ACC112 (cell line): ENCODE data around the gene FGG.

Source experiments
- H2AFZ ChIP-seq: fragments of 200-600 bp; sonication (generic); one replicate; pipeline ENCODE4 v1.6.0; 2017; ENCODE audit warnings: antibody characterized with exemption, low read length; ENCODE audit not compliant: unreplicated experiment
- H3K27ac ChIP-seq: fragments of 200-600 bp; sonication (generic); 2 replicates; pipeline ENCODE4 v1.5.1; 2014; ENCODE audit warnings: low read depth, mild to moderate bottlenecking, antibody characterized with exemption, low read length, moderate library complexity
- H3K27me3 ChIP-seq: fragments of 200-600 bp; sonication (generic); 2 replicates; pipeline ENCODE4 v1.6.1; 2014; ENCODE audit warnings: mild to moderate bottlenecking, antibody characterized with exemption, low read length, moderate library complexity, mixed read lengths; ENCODE audit not compliant: insufficient read depth
- H3K36me3 ChIP-seq: fragments of 200-600 bp; sonication (generic); 2 replicates; pipeline ENCODE4 v1.6.1; 2016; ENCODE audit warnings: mild to moderate bottlenecking, antibody characterized with exemption, low read length, moderate library complexity, mixed read lengths; ENCODE audit not compliant: insufficient read depth
- H3K4me1 ChIP-seq: fragments of 200-600 bp; sonication (generic); one replicate; pipeline ENCODE4 v1.6.1; 2016; ENCODE audit warnings: low read length, mixed read lengths; ENCODE audit not compliant: insufficient read depth, unreplicated experiment, control insufficient read depth
- H3K4me3 ChIP-seq: fragments of 200-600 bp; sonication (generic); 2 replicates; pipeline ENCODE4 v1.5.1; 2014; ENCODE audit warnings: mild to moderate bottlenecking, low read depth, low read length
- H3K79me2 ChIP-seq: fragments of 200-600 bp; sonication (generic); one replicate; pipeline ENCODE4 v1.6.0; 2016; ENCODE audit warnings: low read length; ENCODE audit not compliant: control insufficient read depth, unreplicated experiment, insufficient read depth

FGG gene

GRCh38 chr4:154625971-154626370 lies 13.5 kb upstream of the FGG start:
- Histone ChIP-seq H3K36me3 (no peaks in the 10 kb centered on the region), H2AFZ (no peak overlapping the region), H3K4me1 (no peaks in the 10 kb centered on the region), H3K27me3 (no peaks in the 10 kb centered on the region), H3K4me3 (no peak overlapping the region), H3K79me2 (no peaks in the 10 kb centered on the region), H3K27ac (no peak overlapping the region)

- Histone ChIP-seq H3K27ac (no peak overlapping the region), H3K27me3 (no peaks in the 10 kb centered on the region), H3K4me3 (no peak overlapping the region), H3K79me2 (no peaks in the 10 kb centered on the region), H2AFZ (no peak overlapping the region), H3K4me1 (no peaks in the 10 kb centered on the region), H3K36me3 (no peaks in the 10 kb centered on the region)
These were observed 11.5 kb upstream of the FGG start for GRCh38 chr4:154623995-154624394.

DNA sequence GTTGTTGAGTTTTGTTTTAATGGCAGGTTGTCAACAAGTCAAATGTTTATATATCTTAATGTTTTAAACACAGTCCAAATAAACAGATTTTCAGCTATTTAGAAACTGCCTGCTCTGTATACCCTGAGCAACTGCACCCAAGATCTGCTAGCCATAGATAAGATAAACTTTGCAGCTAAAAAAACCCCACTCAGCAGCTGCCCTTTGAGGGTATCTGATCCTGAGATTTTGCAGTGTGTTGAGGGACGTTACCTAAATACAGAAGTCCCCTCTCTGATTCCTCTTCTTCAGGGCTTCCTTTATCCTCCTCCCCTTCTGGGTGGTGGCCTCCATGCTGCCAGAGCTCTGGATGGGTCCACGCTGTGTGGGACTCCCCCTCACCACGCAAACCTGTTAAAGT lies 11.0 kb upstream of the FGG start:
- no peaks in the 10 kb centered on the region for H3K36me3 ChIP-seq
- H3K27ac ChIP-seq = no peak overlapping the region
- H3K79me2 ChIP-seq = no peaks in the 10 kb centered on the region
- no peaks in the 10 kb centered on the region for H3K4me1 ChIP-seq
- H3K27me3 ChIP-seq = no peaks in the 10 kb centered on the region
- H2AFZ ChIP-seq = no peak overlapping the region
- no peak overlapping the region for H3K4me3 ChIP-seq

DNA sequence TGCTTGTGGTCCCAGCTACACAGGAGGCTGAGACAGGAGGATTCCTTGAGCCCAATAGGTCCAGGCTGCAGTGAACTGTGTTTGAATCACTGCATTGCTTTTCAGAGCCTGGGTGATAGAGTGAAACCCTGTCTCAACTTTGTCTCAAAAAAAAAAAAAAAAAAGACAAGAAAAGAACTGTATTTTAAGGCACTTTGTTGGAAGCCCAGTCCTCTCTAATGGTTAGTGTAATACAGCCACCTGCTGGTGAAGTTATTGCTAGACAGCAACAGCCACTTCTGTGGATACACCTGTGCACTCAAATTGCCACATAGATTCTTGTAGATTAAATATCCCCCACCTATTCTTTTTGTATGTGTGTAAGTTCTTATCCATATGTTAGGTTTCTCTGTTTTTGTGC lies 10.1 kb upstream of the FGG start:
- Histone ChIP-seq H3K4me1 (no peaks in the 10 kb centered on the region), H3K27me3 (no peaks in the 10 kb centered on the region), H3K36me3 (no peaks in the 10 kb centered on the region), H3K4me3 (no peak overlapping the region), H2AFZ (no peak overlapping the region), H3K27ac (no peak overlapping the region), H3K79me2 (no peaks in the 10 kb centered on the region)

- H3K27ac ChIP-seq = no peak overlapping the region
- H3K4me1 ChIP-seq = peaks cover 5% of the 10 kb centered on the region
- H3K4me3 ChIP-seq = no peak overlapping the region
- H2AFZ ChIP-seq = no peak overlapping the region
- H3K36me3 ChIP-seq = no peaks in the 10 kb centered on the region
- H3K79me2 ChIP-seq = no peaks in the 10 kb centered on the region
- no peaks in the 10 kb centered on the region for H3K27me3 ChIP-seq
These were observed 7.7 kb upstream of the FGG start for GRCh38 chr4:154620111-154620510.

- H2AFZ ChIP-seq = no peak overlapping the region
- H3K36me3 ChIP-seq = no peaks in the 10 kb centered on the region
These were observed 6.4 kb upstream of the FGG start for GRCh38 chr4:154618708-154619315.

GRCh38 chr4:154617820-154618317 lies 5.4 kb upstream of the FGG start:
- H3K36me3 ChIP-seq = no peaks in the 10 kb centered on the region
- H3K27ac ChIP-seq = no peak overlapping the region
- no peak overlapping the region for H3K4me3 ChIP-seq
- peaks cover 5% of the 10 kb centered on the region for H3K4me1 ChIP-seq
- H3K27me3 ChIP-seq = no peaks in the 10 kb centered on the region
- no peaks in the 10 kb centered on the region for H3K79me2 ChIP-seq
- H2AFZ ChIP-seq = no peak overlapping the region

More at GRCh38 chr4:154618708-154619315, 6.4 kb upstream of the FGG start:
- Histone ChIP-seq H3K27ac (no peak overlapping the region), H3K4me1 (peaks cover 5% of the 10 kb centered on the region), H3K27me3 (no peaks in the 10 kb centered on the region), H3K4me3 (no peak overlapping the region), H3K79me2 (no peaks in the 10 kb centered on the region)

GRCh38 chr4:154616731-154617130 lies 4.3 kb upstream of the FGG start:
- Histone ChIP-seq H3K79me2 (no peaks in the 10 kb centered on the region), H3K4me3 (no peak overlapping the region), H3K27ac (no peak overlapping the region), H3K4me1 (peaks cover 5% of the 10 kb centered on the region), H3K27me3 (no peaks in the 10 kb centered on the region), H2AFZ (peak overlapping the region; percentile 41), H3K36me3 (no peaks in the 10 kb centered on the region)

GRCh38 chr4:154616287-154616686 lies 3.8 kb upstream of the FGG start:
- no peak overlapping the region for H3K27ac ChIP-seq
- no peaks in the 10 kb centered on the region for H3K36me3 ChIP-seq
- peaks cover 5% of the 10 kb centered on the region for H3K4me1 ChIP-seq
- H3K27me3 ChIP-seq = no peaks in the 10 kb centered on the region
- no peak overlapping the region for H3K4me3 ChIP-seq
- no peaks in the 10 kb centered on the region for H3K79me2 ChIP-seq
- peak overlapping the region; percentile 41 for H2AFZ ChIP-seq

DNA sequence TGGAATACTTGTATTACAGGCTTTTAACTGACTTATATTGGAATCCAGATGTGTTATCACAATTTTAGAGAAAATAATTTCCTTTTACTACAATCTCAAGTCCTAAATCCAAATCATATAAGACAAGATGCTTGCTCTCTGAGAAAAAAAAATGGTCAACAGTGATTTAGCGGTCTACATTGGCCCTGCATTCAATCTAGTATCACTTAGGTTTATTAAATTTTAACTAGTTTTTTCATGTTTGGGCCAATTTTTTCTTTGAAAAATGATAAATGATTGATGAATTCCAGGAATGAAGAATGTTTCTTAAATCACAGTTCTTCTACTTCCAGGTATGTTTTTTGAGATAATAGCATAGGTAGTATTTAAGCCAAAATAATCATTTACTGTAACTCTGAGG lies 2.8 kb upstream of the FGG start:
- H3K36me3 ChIP-seq = no peaks in the 10 kb centered on the region
- H3K27me3 ChIP-seq = no peaks in the 10 kb centered on the region
- H2AFZ ChIP-seq = no peak overlapping the region
- peaks cover 5% of the 10 kb centered on the region for H3K4me1 ChIP-seq
- H3K27ac ChIP-seq = no peak overlapping the region
- no peak overlapping the region for H3K4me3 ChIP-seq
- H3K79me2 ChIP-seq = no peaks in the 10 kb centered on the region

DNA sequence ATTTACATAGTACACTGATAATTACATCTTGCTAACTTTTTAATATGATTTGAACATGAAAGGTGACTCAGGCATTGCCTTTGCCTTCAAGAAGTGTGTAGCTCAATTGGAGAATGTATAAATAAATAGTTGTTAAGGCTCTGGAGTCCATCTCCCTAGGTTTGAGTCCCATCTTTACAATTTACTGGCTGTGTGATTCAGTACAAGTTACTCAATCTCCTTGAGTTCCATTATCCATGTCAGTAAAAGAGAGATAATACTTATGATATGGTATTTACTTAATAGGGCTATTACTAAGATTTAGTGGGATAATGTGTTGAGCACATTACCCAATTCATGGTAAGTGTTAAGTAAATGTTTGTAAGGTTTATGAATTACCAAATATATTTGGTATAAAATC lies 1.9 kb upstream of the FGG start:
- no peaks in the 10 kb centered on the region for H3K36me3 ChIP-seq
- H3K4me1 ChIP-seq = peaks cover 5% of the 10 kb centered on the region
- no peak overlapping the region for H2AFZ ChIP-seq
- no peak overlapping the region for H3K27ac ChIP-seq
- no peaks in the 10 kb centered on the region for H3K79me2 ChIP-seq
- no peaks in the 10 kb centered on the region for H3K27me3 ChIP-seq
- no peak overlapping the region for H3K4me3 ChIP-seq
